K562 (cell line): ENCODE data around the gene ZNF740. TPM values are rescaled to one million over a fixed set of nuclear protein-coding genes. Genes with fewer than 3 reads are reported as not detected.

Experiments
- BCOR ChIP-seq: fragments of 450-650 bp; IDR thresholded peaks from 2 replicates; pipeline ENCODE4 v1.6.1; 2016
- MTA1 ChIP-seq: fragments of 450-650 bp; IDR thresholded peaks from 2 replicates; pipeline ENCODE4 v1.6.1; 2017; ENCODE audit warnings: borderline replicate concordance
- POLR2G ChIP-seq: fragments of 200-400 bp; formaldehyde crosslinking; IDR thresholded peaks from 2 replicates; pipeline ENCODE4 v1.6.1; 2017; ENCODE audit warnings: low read depth, mild to moderate bottlenecking, antibody characterized with exemption, low read length, moderate library complexity
- PYGO2 ChIP-seq: fragments of 450-650 bp; IDR thresholded peaks from 2 replicates; pipeline ENCODE4 v1.6.1; 2016; ENCODE audit warnings: mild to moderate bottlenecking, missing genetic modification characterization, moderate library complexity, missing compliant biosample characterization
- RBM25 ChIP-seq: fragments of 200-400 bp; formaldehyde crosslinking; IDR thresholded peaks from 2 replicates; pipeline ENCODE4 v1.6.1; 2018; ENCODE audit warnings: low read length, low read depth, moderate library complexity; ENCODE audit not compliant: severe bottlenecking
- SP2 ChIP-seq: IDR thresholded peaks from 2 replicates; pipeline ENCODE4 v1.6.1; 2011; ENCODE audit warnings: mild to moderate bottlenecking, low read depth, low read length, moderate library complexity; ENCODE audit not compliant: poor library complexity, severe bottlenecking; ENCODE audit errors: extremely low read depth
- U2AF2 ChIP-seq: fragments of 200-400 bp; formaldehyde crosslinking; optimal IDR thresholded peaks from 2 replicates; pipeline ENCODE3; 2017; ENCODE audit warnings: low read depth, mild to moderate bottlenecking, low read length
- ZNF431 ChIP-seq: sonication (generic); formaldehyde crosslinking; IDR thresholded peaks from 2 replicates; pipeline ENCODE4 v1.8.0; 2022; ENCODE audit warnings: mild to moderate bottlenecking, missing genetic modification reagents
- ZNF444 ChIP-seq: fragments of 250-450 bp; sonication (Bioruptor Pico); IDR thresholded peaks from 2 replicates; pipeline ENCODE4 v1.4.0; 2020; ENCODE audit warnings: mild to moderate bottlenecking, moderate library complexity
- ZNF766 ChIP-seq: fragments of 200-800 bp; sonication (Bioruptor generic); conservative IDR thresholded peaks from 2 replicates; pipeline ENCODE4 v1.6.1; 2016; ENCODE audit warnings: missing genetic modification characterization, missing compliant biosample characterization
- polyA plus RNA-seq, 8 experiments: library from polyadenylated mRNA; depleted of rRNA in 4 of 8; stranded (reverse) in 5 of 8; unstranded in 3 of 8; fragments of >200 nt; fragmentation: Nextera tagmentation in 2 of 8; fragmentation: Illumina TruSeq in 1 of 8; extraction: Ambion mirVana in 2 of 8; extraction: Trizol in 1 of 8; gene quantifications; 2 replicates each; pipeline versions ENCODE4 v1.2.1 to v1.2.3, GENCODE V29; 2011 to 2014; ENCODE audit warnings: inconsistent platforms in 1 of 8, missing spikeins in 1 of 8
- total RNA-seq, 7 experiments: library from RNA; depleted of rRNA in 6 of 7; stranded (reverse); fragments of >200 nt in 6 of 7; fragmentation: Illumina TruSeq in 2 of 7; extraction: Trizol in 2 of 7; gene quantifications; 2 replicates each; pipeline versions ENCODE4 v1.2.1 to v1.2.3, GENCODE V29; 2011 to 2021; ENCODE audit warnings: low replicate concordance in 1 of 7
- TF ChIP-seq, protein P1 (sequence below), 2 experiments: IDR thresholded peaks; 2 replicates each; pipeline ENCODE4 v1.6.1; 2012; ENCODE audit warnings: improper control_type of control experiment in 2 of 2, low read depth in 2 of 2, low read length in 2 of 2, borderline replicate concordance in 1 of 2
- TF ChIP-seq, protein P2 (sequence below): fragments of 200-400 bp; formaldehyde crosslinking; IDR thresholded peaks from 2 replicates; pipeline ENCODE4 v1.6.1; 2017; ENCODE audit warnings: mild to moderate bottlenecking, low read depth, low read length, moderate library complexity
- TF ChIP-seq, protein P3 (sequence below): fragments of 250-450 bp; sonication (Bioruptor Pico); IDR thresholded peaks from 2 replicates; pipeline ENCODE4 v1.4.0; 2020; ENCODE audit warnings: borderline replicate concordance
- TF ChIP-seq, protein P4 (sequence below), 2 experiments: fragments of 450-650 bp in 1 of 2; sonication (generic) in 1 of 2; formaldehyde crosslinking in 1 of 2; IDR thresholded peaks in 1 of 2; conservative IDR thresholded peaks in 1 of 2; 2 replicates each; pipeline versions ENCODE4 v1.6.1 to v1.8.1; 2016 to 2023; ENCODE audit warnings: mild to moderate bottlenecking in 2 of 2, moderate library complexity in 2 of 2, inconsistent platforms in 1 of 2, missing genetic modification reagents in 1 of 2
- TF ChIP-seq, protein P5 (sequence below): sonication (generic); formaldehyde crosslinking; IDR thresholded peaks from 2 replicates; pipeline ENCODE4 v1.9.0; 2022; ENCODE audit warnings: mild to moderate bottlenecking, missing genetic modification reagents
- TF ChIP-seq, protein P6 (sequence below): fragments of 250-450 bp; sonication (Bioruptor Pico); IDR thresholded peaks from 2 replicates; pipeline ENCODE4 v1.5.0; 2021

Gene ZNF740
- total and polyA plus RNA-seq, 9 of the 15 experiments (the other 6 are each of a cell fraction or from before 2014, with no cell fraction given) = 0.57 to 46.4 (median 18.6) TPM

DNA sequence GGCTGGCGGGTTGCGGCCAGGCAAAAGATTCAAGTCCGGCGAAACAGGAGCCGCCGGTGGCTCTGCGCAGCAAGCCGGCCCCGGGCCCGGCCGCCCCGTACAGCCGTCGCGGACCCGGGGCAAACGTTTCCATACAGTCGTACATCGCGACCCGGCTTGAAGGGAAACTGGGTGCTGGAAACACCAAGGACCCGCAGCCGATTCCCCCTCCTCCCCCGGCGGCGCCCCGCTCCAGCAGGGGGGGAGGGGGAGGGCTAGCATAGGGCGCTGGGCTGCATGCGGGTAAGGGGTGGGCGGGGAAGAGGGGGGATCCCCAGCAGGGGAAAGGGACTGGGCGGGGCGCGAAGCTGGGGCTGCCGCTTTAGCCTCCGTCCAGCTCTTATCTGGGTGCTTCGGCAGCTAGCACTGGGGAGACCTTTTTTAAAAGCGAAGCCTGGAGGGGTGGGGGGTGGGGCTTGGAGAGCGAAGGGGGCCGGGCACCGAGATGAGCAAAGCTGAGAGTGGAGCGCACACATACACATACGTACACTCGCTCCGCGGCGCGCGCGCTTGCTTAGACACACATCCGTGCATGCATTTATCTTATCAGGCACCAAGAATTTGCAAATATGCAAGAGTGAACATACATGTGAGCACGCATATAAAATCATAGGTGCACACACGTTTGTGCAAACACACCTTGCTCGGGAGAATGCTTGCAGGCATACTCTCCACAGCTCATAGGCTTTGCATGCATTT, 39.6 kb downstream of the ZNF740 start (continued):
- TF ChIP-seq ZNF766 (CRISPR knock-in tag) (no peak), BCOR (no peak; the same call in 1 of the 2 replicates), ZNF431 (CRISPR knock-in tag) (no peak), SP2 (no peak), PYGO2 (tag) (no peak), RBM25 (no peak), POLR2G (0 out of 2 replicates have a peak, but pooled peaks have one; percentile 17), U2AF2 (no peak), MTA1 (no peak), ZNF444 (CRISPR knock-in tag) (peak; percentile 88)
- TF ChIP-seq, protein P1, sequence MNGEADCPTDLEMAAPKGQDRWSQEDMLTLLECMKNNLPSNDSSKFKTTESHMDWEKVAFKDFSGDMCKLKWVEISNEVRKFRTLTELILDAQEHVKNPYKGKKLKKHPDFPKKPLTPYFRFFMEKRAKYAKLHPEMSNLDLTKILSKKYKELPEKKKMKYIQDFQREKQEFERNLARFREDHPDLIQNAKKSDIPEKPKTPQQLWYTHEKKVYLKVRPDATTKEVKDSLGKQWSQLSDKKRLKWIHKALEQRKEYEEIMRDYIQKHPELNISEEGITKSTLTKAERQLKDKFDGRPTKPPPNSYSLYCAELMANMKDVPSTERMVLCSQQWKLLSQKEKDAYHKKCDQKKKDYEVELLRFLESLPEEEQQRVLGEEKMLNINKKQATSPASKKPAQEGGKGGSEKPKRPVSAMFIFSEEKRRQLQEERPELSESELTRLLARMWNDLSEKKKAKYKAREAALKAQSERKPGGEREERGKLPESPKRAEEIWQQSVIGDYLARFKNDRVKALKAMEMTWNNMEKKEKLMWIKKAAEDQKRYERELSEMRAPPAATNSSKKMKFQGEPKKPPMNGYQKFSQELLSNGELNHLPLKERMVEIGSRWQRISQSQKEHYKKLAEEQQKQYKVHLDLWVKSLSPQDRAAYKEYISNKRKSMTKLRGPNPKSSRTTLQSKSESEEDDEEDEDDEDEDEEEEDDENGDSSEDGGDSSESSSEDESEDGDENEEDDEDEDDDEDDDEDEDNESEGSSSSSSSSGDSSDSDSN (IDR thresholded peaks at IDR 0.05; ENCODE audit: borderline replicate concordance in 1 of 2, low read depth in 2 of 2, low read length in 2 of 2) = peak in 1 of 2 experiments; percentile 46; a peak in 2 of 4 replicates
- TF ChIP-seq, protein P2, sequence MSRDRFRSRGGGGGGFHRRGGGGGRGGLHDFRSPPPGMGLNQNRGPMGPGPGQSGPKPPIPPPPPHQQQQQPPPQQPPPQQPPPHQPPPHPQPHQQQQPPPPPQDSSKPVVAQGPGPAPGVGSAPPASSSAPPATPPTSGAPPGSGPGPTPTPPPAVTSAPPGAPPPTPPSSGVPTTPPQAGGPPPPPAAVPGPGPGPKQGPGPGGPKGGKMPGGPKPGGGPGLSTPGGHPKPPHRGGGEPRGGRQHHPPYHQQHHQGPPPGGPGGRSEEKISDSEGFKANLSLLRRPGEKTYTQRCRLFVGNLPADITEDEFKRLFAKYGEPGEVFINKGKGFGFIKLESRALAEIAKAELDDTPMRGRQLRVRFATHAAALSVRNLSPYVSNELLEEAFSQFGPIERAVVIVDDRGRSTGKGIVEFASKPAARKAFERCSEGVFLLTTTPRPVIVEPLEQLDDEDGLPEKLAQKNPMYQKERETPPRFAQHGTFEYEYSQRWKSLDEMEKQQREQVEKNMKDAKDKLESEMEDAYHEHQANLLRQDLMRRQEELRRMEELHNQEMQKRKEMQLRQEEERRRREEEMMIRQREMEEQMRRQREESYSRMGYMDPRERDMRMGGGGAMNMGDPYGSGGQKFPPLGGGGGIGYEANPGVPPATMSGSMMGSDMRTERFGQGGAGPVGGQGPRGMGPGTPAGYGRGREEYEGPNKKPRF = no peak
- TF ChIP-seq, protein P3, sequence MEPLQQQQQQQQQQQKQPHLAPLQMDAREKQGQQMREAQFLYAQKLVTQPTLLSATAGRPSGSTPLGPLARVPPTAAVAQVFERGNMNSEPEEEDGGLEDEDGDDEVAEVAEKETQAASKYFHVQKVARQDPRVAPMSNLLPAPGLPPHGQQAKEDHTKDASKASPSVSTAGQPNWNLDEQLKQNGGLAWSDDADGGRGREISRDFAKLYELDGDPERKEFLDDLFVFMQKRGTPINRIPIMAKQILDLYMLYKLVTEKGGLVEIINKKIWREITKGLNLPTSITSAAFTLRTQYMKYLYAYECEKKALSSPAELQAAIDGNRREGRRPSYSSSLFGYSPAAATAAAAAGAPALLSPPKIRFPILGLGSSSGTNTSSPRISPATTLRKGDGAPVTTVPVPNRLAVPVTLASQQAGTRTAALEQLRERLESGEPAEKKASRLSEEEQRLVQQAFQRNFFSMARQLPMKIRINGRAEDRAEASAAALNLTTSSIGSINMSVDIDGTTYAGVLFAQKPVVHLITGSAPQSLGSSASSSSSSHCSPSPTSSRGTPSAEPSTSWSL (CRISPR knock-in tag) = no peak
- TF ChIP-seq, protein P4, sequence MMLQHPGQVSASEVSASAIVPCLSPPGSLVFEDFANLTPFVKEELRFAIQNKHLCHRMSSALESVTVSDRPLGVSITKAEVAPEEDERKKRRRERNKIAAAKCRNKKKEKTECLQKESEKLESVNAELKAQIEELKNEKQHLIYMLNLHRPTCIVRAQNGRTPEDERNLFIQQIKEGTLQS (IDR thresholded peaks at IDR 0.05) = no peak
- TF ChIP-seq, protein P4 (CRISPR knock-in tag; conservative IDR thresholded peaks at IDR 0.05) = no peak
- TF ChIP-seq, protein P5, sequence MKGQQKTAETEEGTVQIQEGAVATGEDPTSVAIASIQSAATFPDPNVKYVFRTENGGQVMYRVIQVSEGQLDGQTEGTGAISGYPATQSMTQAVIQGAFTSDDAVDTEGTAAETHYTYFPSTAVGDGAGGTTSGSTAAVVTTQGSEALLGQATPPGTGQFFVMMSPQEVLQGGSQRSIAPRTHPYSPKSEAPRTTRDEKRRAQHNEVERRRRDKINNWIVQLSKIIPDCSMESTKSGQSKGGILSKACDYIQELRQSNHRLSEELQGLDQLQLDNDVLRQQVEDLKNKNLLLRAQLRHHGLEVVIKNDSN (CRISPR knock-in tag) = no peak
- TF ChIP-seq, protein P6, sequence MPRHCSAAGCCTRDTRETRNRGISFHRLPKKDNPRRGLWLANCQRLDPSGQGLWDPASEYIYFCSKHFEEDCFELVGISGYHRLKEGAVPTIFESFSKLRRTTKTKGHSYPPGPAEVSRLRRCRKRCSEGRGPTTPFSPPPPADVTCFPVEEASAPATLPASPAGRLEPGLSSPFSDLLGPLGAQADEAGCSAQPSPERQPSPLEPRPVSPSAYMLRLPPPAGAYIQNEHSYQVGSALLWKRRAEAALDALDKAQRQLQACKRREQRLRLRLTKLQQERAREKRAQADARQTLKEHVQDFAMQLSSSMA (CRISPR knock-in tag) = no peak
